ENCODE measurements around the gene HES7. TPM values are rescaled to one million over a fixed set of nuclear protein-coding genes. Genes with fewer than 3 reads are reported as not detected.

Gene HES7
- total and polyA plus RNA-seq, 9 of the 15 experiments (the other 6 are each of a cell fraction or from before 2014, with no cell fraction given) = 0.03 to 1.7 (median 0.14) TPM; not detected in 1

DNA sequence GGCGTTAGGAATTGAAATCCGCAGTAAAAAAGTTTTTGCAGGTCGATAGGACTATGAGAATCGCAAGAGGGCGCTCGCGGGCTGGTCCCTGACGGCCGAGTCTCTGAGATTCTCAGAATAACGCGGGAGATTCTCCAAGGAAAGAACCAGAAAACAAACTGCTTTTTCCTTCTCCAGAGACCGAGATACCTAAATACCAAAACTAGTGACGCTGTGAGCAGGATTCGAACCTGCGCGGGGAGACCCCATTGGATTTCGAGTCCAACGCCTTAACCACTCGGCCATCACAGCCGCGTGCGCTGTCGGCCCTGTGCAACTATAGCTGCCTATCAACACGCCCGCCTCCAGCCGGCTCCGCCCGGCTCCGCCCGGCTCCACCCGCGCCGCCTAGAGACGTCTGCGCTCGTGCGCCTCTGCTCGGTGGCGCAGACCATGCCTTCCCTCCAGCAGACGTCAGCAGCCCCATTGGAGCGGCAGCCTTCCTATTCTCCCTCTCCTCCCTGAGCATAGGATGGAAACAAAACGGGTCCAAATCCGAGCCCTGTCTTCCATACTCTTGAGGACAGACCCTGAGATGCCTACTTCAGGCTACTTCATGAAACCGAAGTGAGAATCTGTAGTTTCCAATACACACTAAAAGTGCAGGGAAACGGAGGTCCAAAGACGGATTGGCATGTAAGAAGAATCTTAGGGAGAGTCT is 14.9 kb upstream of the HES7 start:
- H3K27ac ChIP-seq (ENCODE audit: extremely low read depth, low read depth, low read length) = peak overlapping the region; percentile 95
- H4K20me1 ChIP-seq (replicated peaks; ENCODE audit: control insufficient read depth, insufficient read depth, low read length) = 0 out of 2 replicates have a peak, but pooled peaks cover 2% of the 10 kb centered on the region
- H3K4me1 ChIP-seq (replicated peaks in 1 of 2; ENCODE audit: control insufficient read depth in 2 of 2, insufficient read depth in 2 of 2, low read length in 2 of 2) = peaks cover 6 to 28% of the 10 kb centered on the region in 2 experiments; a peak in 4 of 5 replicates
- under 1% methylated on average over 26 of the region's 46 CpGs for WGBS (ENCODE audit: insufficient coverage, low coverage, missing lambda C conversion rate)
- peak; percentile 95 for ATAC-seq
- FAIRE-seq = peak; percentile 97
- ChIA-PET CTCF (ENCODE audit: low intra/inter-chr PET ratio) (interaction anchor here (0.6 to 1.4 kb wide), 4 partner anchors 18 to 98 kb away, joined by 3 to 4 read pairs (median 4); no protein-coding TSS in a partner anchor), POLR2A (interaction anchor here (0.6 to 3.3 kb wide), 9 partner anchors 9 to 82 kb away, joined by 3 to 19 read pairs (median 4); partner anchors contain the start of gene AURKB)
- in situ Hi-C loops (cut with MboI) = no loop called here
- DNase-seq (ENCODE audit: extremely low read depth in 1 of 4, low spot score in 3 of 4) = peak; percentile 73 to 94 (median 77)
- no TSS peak for BruUV-seq (replicated peaks)
- peak overlapping the region; percentile 90 for H2AFZ ChIP-seq (ENCODE audit: low read depth, low read length)
- H3K36me3 ChIP-seq (ENCODE audit: control insufficient read depth, insufficient read depth, low read length) = peaks cover 33% of the 10 kb centered on the region; the same call in 1 of the 3 replicates
- H3K9me1 ChIP-seq (ENCODE audit: control insufficient read depth, insufficient read depth, low read length) = no peaks in the 10 kb centered on the region
- H3K27me3 ChIP-seq (ENCODE audit: control insufficient read depth in 2 of 2, insufficient read depth in 2 of 2, low read length in 2 of 2) = no peaks in the 10 kb centered on the region
- H3K79me2 ChIP-seq (ENCODE audit: control insufficient read depth, insufficient read depth, low read length) = no peaks in the 10 kb centered on the region
- H3K9me3 ChIP-seq (replicated peaks; ENCODE audit: control insufficient read depth, insufficient read depth, low read depth, low read length) = no peaks in the 10 kb centered on the region
- peak overlapping the region; percentile 43 to 86 for H3K9ac ChIP-seq (ENCODE audit: insufficient read depth in 1 of 2, low read depth in 2 of 2, low read length in 2 of 2)
- H3K4me3 ChIP-seq = peak overlapping the region; percentile 59
- H3K4me2 ChIP-seq (ENCODE audit: insufficient read depth, low read length) = peak overlapping the region; percentile 92
- intact Hi-C loops (cut with micrococcal nuclease) = loop anchor here (1.0 to 5.0 kb wide), 6 partner anchors 17 to 163 kb away; no protein-coding TSS in a partner anchor
- TF ChIP-seq, protein P1, sequence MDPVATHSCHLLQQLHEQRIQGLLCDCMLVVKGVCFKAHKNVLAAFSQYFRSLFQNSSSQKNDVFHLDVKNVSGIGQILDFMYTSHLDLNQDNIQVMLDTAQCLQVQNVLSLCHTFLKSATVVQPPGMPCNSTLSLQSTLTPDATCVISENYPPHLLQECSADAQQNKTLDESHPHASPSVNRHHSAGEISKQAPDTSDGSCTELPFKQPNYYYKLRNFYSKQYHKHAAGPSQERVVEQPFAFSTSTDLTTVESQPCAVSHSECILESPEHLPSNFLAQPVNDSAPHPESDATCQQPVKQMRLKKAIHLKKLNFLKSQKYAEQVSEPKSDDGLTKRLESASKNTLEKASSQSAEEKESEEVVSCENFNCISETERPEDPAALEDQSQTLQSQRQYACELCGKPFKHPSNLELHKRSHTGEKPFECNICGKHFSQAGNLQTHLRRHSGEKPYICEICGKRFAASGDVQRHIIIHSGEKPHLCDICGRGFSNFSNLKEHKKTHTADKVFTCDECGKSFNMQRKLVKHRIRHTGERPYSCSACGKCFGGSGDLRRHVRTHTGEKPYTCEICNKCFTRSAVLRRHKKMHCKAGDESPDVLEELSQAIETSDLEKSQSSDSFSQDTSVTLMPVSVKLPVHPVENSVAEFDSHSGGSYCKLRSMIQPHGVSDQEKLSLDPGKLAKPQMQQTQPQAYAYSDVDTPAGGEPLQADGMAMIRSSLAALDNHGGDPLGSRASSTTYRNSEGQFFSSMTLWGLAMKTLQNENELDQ (CRISPR knock-in tag; IDR thresholded peaks at IDR 0.05; ENCODE audit: borderline replicate concordance) = 0 out of 2 replicates have a peak, but pooled peaks have one; percentile 11
- TF ChIP-seq CCNT2 (IDR thresholded peaks at IDR 0.05; ENCODE audit: borderline replicate concordance, extremely low read depth, insufficient read length, low read depth, low read length) (peak; percentile 67), ERF (CRISPR knock-in tag; IDR thresholded peaks at IDR 0.05) (peak; percentile 71; the same call in 1 of the 2 replicates), BDP1 (IDR thresholded peaks at IDR 0.05; ENCODE audit: insufficient read depth, insufficient read length) (peak; percentile 47), NR2C2 (CRISPR knock-in tag; IDR thresholded peaks at IDR 0.05) (no peak), NR2C2 (tag; IDR thresholded peaks at IDR 0.05) (no peak), CHD4 (IDR thresholded peaks at IDR 0.05; ENCODE audit: insufficient read depth, insufficient replicate concordance, low read depth, low read length, poor library complexity, severe bottlenecking) (no peak), GABPB1 (CRISPR knock-in tag; IDR thresholded peaks at IDR 0.05) (peak; percentile 84), TAF9B (IDR thresholded peaks at IDR 0.05; ENCODE audit: partially characterized antibody) (peak; percentile 20), DPF2 (IDR thresholded peaks at IDR 0.05) (no peak), ATF1 (CRISPR knock-in tag; IDR thresholded peaks at IDR 0.05) (peak; percentile 65), ATF1 (tag; IDR thresholded peaks at IDR 0.05) (peak; percentile 93)
- TF ChIP-seq, protein P2, sequence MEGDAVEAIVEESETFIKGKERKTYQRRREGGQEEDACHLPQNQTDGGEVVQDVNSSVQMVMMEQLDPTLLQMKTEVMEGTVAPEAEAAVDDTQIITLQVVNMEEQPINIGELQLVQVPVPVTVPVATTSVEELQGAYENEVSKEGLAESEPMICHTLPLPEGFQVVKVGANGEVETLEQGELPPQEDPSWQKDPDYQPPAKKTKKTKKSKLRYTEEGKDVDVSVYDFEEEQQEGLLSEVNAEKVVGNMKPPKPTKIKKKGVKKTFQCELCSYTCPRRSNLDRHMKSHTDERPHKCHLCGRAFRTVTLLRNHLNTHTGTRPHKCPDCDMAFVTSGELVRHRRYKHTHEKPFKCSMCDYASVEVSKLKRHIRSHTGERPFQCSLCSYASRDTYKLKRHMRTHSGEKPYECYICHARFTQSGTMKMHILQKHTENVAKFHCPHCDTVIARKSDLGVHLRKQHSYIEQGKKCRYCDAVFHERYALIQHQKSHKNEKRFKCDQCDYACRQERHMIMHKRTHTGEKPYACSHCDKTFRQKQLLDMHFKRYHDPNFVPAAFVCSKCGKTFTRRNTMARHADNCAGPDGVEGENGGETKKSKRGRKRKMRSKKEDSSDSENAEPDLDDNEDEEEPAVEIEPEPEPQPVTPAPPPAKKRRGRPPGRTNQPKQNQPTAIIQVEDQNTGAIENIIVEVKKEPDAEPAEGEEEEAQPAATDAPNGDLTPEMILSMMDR (IDR thresholded peaks at IDR 0.05 in 2 of 3, conservative IDR thresholded peaks at IDR 0.05 in 1 of 3; ENCODE audit: insufficient read depth in 2 of 3, low read depth in 1 of 3, low read length in 3 of 3) = peak; percentile 84 to 98 (median 96)

Data from K562 (cell line).